ENCODE data around the gene PPARG. TPM values are rescaled to one million over a fixed set of nuclear protein-coding genes. Genes with fewer than 3 reads are reported as not detected.

The PPARG gene
- polyA plus RNA-seq, 1 of the 3 experiments (the other 2 are of a cell fraction), result 2.8 TPM

- TF ChIP-seq USF2 (IDR thresholded peaks at IDR 0.05; ENCODE audit: borderline replicate concordance, low read depth, low read length) (no peak), PBX3 (IDR thresholded peaks at IDR 0.05) (no peak), USF1 (IDR thresholded peaks at IDR 0.05; ENCODE audit: borderline replicate concordance, low read depth) (no peak), FOXJ3 (CRISPR knock-in tag; IDR thresholded peaks at IDR 0.05) (no peak), GABPA (IDR thresholded peaks at IDR 0.05; ENCODE audit: low read depth) (no peak), RXRA (IDR thresholded peaks at IDR 0.05; ENCODE audit: borderline replicate concordance, low read depth) (no peak), MXI1 (IDR thresholded peaks at IDR 0.05; ENCODE audit: low read depth, low read length) (no peak), FOSL2 (IDR thresholded peaks at IDR 0.05; ENCODE audit: borderline replicate concordance, low read depth) (no peak), ELF1 (IDR thresholded peaks at IDR 0.05) (no peak), JUND (IDR thresholded peaks at IDR 0.05) (no peak)
- Histone ChIP-seq H3F3A (replicated peaks; ENCODE audit: insufficient read depth) (no peaks in the 10 kb centered on the region), H4K20me1 (ENCODE audit: insufficient read depth) (no peaks in the 10 kb centered on the region), H3K9ac (no peak overlapping the region), H3K4me2 (no peak overlapping the region), H3K79me2 (ENCODE audit: insufficient read depth) (no peaks in the 10 kb centered on the region), H3K27me3 (ENCODE audit: insufficient read depth) (no peaks in the 10 kb centered on the region), H3K36me3 (replicated peaks in 1 of 2; ENCODE audit: control insufficient read depth in 1 of 2, insufficient read depth in 2 of 2, low read length in 1 of 2) (no peaks in the 10 kb centered on the region), H3K27ac (ENCODE audit: low read depth in 2 of 2, low read length in 1 of 2) (no peak overlapping the region), H3K9me3 (no peaks in the 10 kb centered on the region), H3K9me2 (no peaks in the 10 kb centered on the region), H3K4me3 (ENCODE audit: low read depth in 2 of 2, low read length in 1 of 2) (no peak overlapping the region), H3K4me1 (ENCODE audit: control insufficient read depth in 1 of 2, insufficient read depth in 2 of 2, low read depth in 1 of 2, low read length in 1 of 2) (no peaks in the 10 kb centered on the region), H2AFZ (ENCODE audit: low read depth) (no peak overlapping the region)
- no peak for DNase-seq
- 74% methylated on average over 1 of the region's 1 CpG for WGBS (ENCODE audit: low lambda C conversion rate)
- ChIA-PET POLR2A (no interaction called here), CTCF (interaction anchor here (2.4 kb wide), 1 partner anchor 10 kb away, joined by 6 read pairs; no protein-coding TSS in a partner anchor)
These were observed 23.4 kb upstream of the PPARG start for GRCh38 chr3:12265508-12265907.

GRCh38 chr3:12266038-12266437 is 22.8 kb upstream of the PPARG start:
- 97% methylated on average over 5 of the region's 5 CpGs for WGBS (ENCODE audit: low lambda C conversion rate)
- Histone ChIP-seq H3K4me3 (ENCODE audit: low read depth in 2 of 2, low read length in 1 of 2) (no peak overlapping the region), H2AFZ (ENCODE audit: low read depth) (no peak overlapping the region), H3K9me2 (no peaks in the 10 kb centered on the region), H3K79me2 (ENCODE audit: insufficient read depth) (no peaks in the 10 kb centered on the region), H3K4me1 (ENCODE audit: control insufficient read depth in 1 of 2, insufficient read depth in 2 of 2, low read depth in 1 of 2, low read length in 1 of 2) (no peaks in the 10 kb centered on the region), H3K36me3 (replicated peaks in 1 of 2; ENCODE audit: control insufficient read depth in 1 of 2, insufficient read depth in 2 of 2, low read length in 1 of 2) (no peaks in the 10 kb centered on the region), H3K4me2 (no peak overlapping the region), H4K20me1 (ENCODE audit: insufficient read depth) (no peaks in the 10 kb centered on the region), H3K9me3 (no peaks in the 10 kb centered on the region), H3K27ac (ENCODE audit: low read depth in 2 of 2, low read length in 1 of 2) (no peak overlapping the region), H3K27me3 (ENCODE audit: insufficient read depth) (no peaks in the 10 kb centered on the region), H3K9ac (no peak overlapping the region), H3F3A (replicated peaks; ENCODE audit: insufficient read depth) (no peaks in the 10 kb centered on the region)
- ChIA-PET POLR2A (no interaction called here), CTCF (interaction anchor here (0.7 to 2.4 kb wide), 2 partner anchors 10 to 1468 kb away, joined by 4 to 6 read pairs; no protein-coding TSS in a partner anchor)
- no peak for DNase-seq
- no peak for TF ChIP-seq RCOR1 (IDR thresholded peaks at IDR 0.05; ENCODE audit: low read length)
- no peak for TF ChIP-seq EP300 (IDR thresholded peaks at IDR 0.05; ENCODE audit: borderline replicate concordance in 1 of 2, low read depth in 1 of 2, low read length in 1 of 2)
- no peak for TF ChIP-seq MEF2A (IDR thresholded peaks at IDR 0.05; ENCODE audit: borderline replicate concordance, low read depth)
- no peak for TF ChIP-seq PBX3 (IDR thresholded peaks at IDR 0.05)
- no peak for TF ChIP-seq CHD2 (IDR thresholded peaks at IDR 0.05; ENCODE audit: low read length, partially characterized antibody)
- TF ChIP-seq FOXJ3 (CRISPR knock-in tag; IDR thresholded peaks at IDR 0.05), result no peak
- no peak for TF ChIP-seq TCF12 (IDR thresholded peaks at IDR 0.05)
- TF ChIP-seq IRF3 (IDR thresholded peaks at IDR 0.05; ENCODE audit: low read depth, low read length), result no peak
- TF ChIP-seq EZH2phosphoT487 (IDR thresholded peaks at IDR 0.05; ENCODE audit: borderline replicate concordance, low read depth), result no peak
- TF ChIP-seq SMC3 (IDR thresholded peaks at IDR 0.05; ENCODE audit: low read depth, low read length), result no peak
- TF ChIP-seq RAD21 (IDR thresholded peaks at IDR 0.05; ENCODE audit: low read length), result no peak
- no peak for TF ChIP-seq ZBTB33 (IDR thresholded peaks at IDR 0.05; ENCODE audit: borderline replicate concordance, low read depth)
- no peak for TF ChIP-seq TEAD4 (IDR thresholded peaks at IDR 0.05; ENCODE audit: borderline replicate concordance, insufficient read depth)
- TF ChIP-seq NFIC (IDR thresholded peaks at IDR 0.05; ENCODE audit: borderline replicate concordance), result no peak
- no peak for TF ChIP-seq YY1 (IDR thresholded peaks at IDR 0.05; ENCODE audit: low read depth)

Data from SK-N-SH (cell line).